ENCODE measurements around the gene GALNS. TPM values are rescaled to one million over a fixed set of nuclear protein-coding genes. Genes with fewer than 3 reads are reported as not detected.

GALNS gene
- total RNA-seq, 3 donors from 2014 or later, result 16.2 to 29.5 (median 17.9) TPM

DNA sequence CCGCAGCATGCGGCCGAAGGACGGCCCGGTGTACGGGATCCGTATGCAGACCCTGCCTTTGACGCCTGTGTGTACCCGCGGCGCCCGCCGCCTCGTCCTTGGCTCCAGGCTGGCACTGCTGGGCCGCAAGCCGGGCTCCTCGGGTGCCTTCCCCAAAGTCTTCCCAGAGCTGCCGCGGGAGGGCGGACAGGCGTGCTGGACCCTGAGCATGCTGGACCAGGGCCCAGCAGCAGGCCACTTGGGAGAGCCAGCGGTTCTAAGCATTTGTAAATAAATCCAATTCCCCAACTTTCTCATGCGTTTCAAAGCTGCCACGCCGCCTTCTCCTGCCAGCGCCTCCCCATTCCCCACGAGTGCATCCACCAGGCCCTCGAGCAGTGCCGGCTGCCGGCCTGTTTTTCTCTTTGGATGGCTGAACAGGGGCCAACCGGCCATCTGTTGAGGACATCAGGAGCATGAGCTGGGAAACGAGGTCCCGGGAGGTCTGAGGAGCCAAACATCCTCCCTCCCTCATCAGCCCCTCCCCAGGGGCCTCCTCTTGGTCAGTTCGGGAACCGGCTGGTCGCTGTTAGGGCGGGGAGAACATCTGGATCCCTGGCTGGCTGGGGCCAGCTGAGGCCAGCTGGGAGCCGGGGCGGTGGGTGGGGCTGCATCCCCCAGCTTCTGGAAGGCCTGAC lies 30.2 kb upstream of the GALNS start:
- no peak for DNase-seq (ENCODE audit: low spot score in 2 of 2)
- peak overlapping the region in 1 of 3 donors; percentile 8 for H3K4me3 ChIP-seq
- peak overlapping the region in 1 of 2 donors; percentile 84 for H3K27ac ChIP-seq
- H3K9me3 ChIP-seq, result no peaks in the 10 kb centered on the region
- intact Hi-C loops (cut with DNase I; ENCODE audit: low total_unique reads), result loop anchor here (1.0 kb wide), 1 partner anchor 46 kb away; no protein-coding TSS in a partner anchor
- no peak for TF ChIP-seq POLR2A (IDR thresholded peaks at IDR 0.05)
- TF ChIP-seq POLR2AphosphoS5 (IDR thresholded peaks at IDR 0.05), result no peak
- H3K36me3 ChIP-seq, result no peaks in the 10 kb centered on the region
- H3K27me3 ChIP-seq, result no peaks in the 10 kb centered on the region
- H3K4me1 ChIP-seq, result no peaks in the 10 kb centered on the region

DNA sequence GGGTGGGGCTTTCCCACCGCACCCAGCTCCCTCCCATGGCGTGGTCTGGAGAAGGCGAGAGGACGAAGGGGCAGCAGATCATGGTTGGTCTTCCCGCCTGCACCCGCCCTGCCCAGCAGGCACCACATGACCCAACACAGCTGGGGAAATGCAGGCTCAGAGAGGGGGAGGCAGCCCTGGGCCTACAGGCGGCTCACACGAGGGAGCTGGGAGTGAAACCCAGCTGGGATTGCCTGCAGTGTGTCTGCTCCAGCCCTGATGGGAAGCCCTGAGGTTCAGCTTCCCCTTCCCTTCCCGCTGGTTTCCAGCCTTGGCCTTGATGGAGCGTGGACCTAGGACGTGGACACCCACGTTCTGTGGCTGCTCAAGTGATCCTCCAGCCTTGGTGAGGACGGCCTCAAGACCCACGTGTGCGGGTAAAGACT lies 29.7 kb upstream of the GALNS start:
- intact Hi-C loops (cut with DNase I; ENCODE audit: low total_unique reads), result loop anchor here (1.0 kb wide), 1 partner anchor 45 kb away; no protein-coding TSS in a partner anchor
- no peaks in the 10 kb centered on the region for H3K36me3 ChIP-seq
- DNase-seq (ENCODE audit: low spot score in 2 of 2), result no peak
- H3K27ac ChIP-seq, result peak overlapping the region in 1 of 2 donors; percentile 84
- H3K27me3 ChIP-seq, result no peaks in the 10 kb centered on the region
- no peaks in the 10 kb centered on the region for H3K4me1 ChIP-seq
- no peaks in the 10 kb centered on the region for H3K9me3 ChIP-seq
- peak overlapping the region in 1 of 3 donors; percentile 8 for H3K4me3 ChIP-seq
- TF ChIP-seq, protein P1, sequence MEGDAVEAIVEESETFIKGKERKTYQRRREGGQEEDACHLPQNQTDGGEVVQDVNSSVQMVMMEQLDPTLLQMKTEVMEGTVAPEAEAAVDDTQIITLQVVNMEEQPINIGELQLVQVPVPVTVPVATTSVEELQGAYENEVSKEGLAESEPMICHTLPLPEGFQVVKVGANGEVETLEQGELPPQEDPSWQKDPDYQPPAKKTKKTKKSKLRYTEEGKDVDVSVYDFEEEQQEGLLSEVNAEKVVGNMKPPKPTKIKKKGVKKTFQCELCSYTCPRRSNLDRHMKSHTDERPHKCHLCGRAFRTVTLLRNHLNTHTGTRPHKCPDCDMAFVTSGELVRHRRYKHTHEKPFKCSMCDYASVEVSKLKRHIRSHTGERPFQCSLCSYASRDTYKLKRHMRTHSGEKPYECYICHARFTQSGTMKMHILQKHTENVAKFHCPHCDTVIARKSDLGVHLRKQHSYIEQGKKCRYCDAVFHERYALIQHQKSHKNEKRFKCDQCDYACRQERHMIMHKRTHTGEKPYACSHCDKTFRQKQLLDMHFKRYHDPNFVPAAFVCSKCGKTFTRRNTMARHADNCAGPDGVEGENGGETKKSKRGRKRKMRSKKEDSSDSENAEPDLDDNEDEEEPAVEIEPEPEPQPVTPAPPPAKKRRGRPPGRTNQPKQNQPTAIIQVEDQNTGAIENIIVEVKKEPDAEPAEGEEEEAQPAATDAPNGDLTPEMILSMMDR (IDR thresholded peaks at IDR 0.05), result no peak
- TF ChIP-seq POLR2AphosphoS5 (IDR thresholded peaks at IDR 0.05) (no peak), POLR2A (IDR thresholded peaks at IDR 0.05) (no peak)

DNA sequence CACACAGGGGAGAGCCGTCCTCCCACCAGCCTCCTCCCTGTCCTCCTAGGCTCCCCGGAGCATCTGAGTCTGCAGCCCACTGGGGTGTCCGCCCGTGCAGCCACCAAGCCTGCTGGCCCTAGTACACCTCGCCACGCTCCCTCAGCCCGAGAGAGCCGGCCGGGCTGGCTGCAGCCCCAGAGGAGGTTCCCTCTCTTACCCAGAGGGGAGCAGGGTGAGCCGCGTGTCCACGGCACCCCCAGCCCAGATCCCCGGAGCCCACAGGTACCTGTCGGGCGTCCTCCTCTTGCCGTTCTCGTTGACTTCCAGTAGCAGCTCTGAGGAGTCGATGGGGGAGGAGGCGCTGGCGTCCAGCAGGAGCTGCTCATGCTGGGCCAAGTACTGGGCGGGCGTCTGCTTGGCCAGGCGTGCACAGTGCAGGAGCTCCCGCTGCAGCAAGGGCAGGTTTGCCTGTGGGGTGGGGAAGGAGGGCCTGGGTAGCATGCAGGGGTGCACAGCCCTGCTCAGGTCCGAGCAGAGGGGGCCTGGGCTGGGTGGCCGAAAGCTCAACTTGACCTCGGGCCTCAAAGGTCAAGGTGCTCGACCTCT lies 29.0 kb upstream of the GALNS start:
- Histone ChIP-seq H3K4me1 (no peaks in the 10 kb centered on the region), H3K27ac (peak overlapping the region in 1 of 2 donors; percentile 84), H3K36me3 (no peaks in the 10 kb centered on the region), H3K27me3 (no peaks in the 10 kb centered on the region), H3K4me3 (no peak overlapping the region), H3K9me3 (no peaks in the 10 kb centered on the region)
- no peak for TF ChIP-seq POLR2AphosphoS5 (IDR thresholded peaks at IDR 0.05)
- no peak for TF ChIP-seq POLR2A (IDR thresholded peaks at IDR 0.05)
- TF ChIP-seq, protein P1 (IDR thresholded peaks at IDR 0.05), result no peak
- intact Hi-C loops (cut with DNase I; ENCODE audit: low total_unique reads), result loop anchor here (1.0 kb wide), 1 partner anchor 44 kb away; no protein-coding TSS in a partner anchor
- DNase-seq (ENCODE audit: low spot score in 2 of 2), result no peak

DNA sequence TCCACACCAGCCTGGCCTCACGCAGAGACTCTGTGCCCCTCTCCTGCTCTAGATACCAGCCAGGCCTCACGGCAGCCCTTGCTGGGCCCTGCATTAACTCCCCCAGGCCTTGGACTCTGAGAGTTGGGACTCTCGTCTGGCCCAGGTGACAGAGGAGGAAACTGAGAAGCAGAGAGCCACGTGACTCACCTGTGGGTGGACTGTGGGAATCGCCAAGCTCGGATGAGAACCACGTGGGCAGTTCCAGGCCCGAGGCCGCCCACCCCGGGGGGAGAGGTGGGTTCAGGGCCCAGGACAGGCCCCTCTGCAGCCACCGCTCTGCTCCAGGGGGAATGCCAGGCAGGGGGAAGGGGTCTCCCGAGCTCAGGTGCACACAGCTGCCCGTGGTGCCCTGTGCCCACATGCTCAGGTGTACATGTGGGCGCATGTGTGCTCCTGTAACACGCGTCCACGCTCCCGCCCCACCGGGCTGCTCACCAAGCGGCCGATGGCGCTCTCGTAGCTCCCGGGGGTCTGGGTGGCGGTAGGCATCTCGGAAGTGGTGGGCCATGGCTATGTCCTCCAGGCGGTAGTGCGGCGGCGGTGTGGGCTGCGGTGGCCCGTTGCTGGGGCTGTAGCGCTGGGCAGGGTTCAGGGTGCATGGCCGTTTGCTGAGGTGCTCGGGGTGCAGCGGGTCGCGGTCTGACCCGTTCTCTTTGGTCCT lies 28.0 kb upstream of the GALNS start:
- no peaks in the 10 kb centered on the region for H3K36me3 ChIP-seq
- no peaks in the 10 kb centered on the region for H3K4me1 ChIP-seq
- TF ChIP-seq, protein P1 (IDR thresholded peaks at IDR 0.05), result no peak
- TF ChIP-seq POLR2AphosphoS5 (IDR thresholded peaks at IDR 0.05) (no peak), POLR2A (IDR thresholded peaks at IDR 0.05) (no peak)
- H3K4me3 ChIP-seq, result no peak overlapping the region
- H3K27me3 ChIP-seq, result no peaks in the 10 kb centered on the region
- no peak for DNase-seq (ENCODE audit: low spot score in 2 of 2)
- intact Hi-C loops (cut with DNase I; ENCODE audit: low total_unique reads), result no loop called here
- no peaks in the 10 kb centered on the region for H3K9me3 ChIP-seq
- H3K27ac ChIP-seq, result no peak overlapping the region

DNA sequence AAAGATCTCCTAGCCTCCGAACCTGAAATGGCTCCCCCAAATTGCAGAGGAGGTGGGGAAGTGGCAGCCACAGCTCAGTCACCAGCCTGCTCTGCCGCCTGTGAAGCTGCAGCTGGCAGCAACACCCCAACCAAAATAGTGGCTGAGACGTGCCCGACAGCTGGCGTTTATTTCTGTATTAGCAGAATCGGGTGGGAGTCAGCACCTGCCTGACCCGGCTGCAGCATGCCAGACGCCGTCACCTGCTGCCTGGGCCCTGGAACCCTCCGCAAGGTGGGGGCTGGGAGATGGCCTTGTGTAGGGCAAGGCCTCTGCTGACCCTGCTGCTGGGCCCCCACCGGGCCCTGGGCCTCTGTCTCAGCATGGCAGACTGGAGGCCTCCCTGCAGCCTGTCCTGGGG lies 27.2 kb upstream of the GALNS start:
- Histone ChIP-seq H3K27me3 (no peaks in the 10 kb centered on the region), H3K27ac (no peak overlapping the region), H3K36me3 (no peaks in the 10 kb centered on the region), H3K4me1 (no peaks in the 10 kb centered on the region), H3K9me3 (no peaks in the 10 kb centered on the region), H3K4me3 (no peak overlapping the region)
- intact Hi-C loops (cut with DNase I; ENCODE audit: low total_unique reads), result no loop called here
- TF ChIP-seq POLR2AphosphoS5 (IDR thresholded peaks at IDR 0.05) (no peak), POLR2A (IDR thresholded peaks at IDR 0.05) (no peak)
- TF ChIP-seq, protein P1 (IDR thresholded peaks at IDR 0.05), result no peak
- no peak for DNase-seq (ENCODE audit: low spot score in 2 of 2)
